Islet precursor cell (in vitro differentiated cells): ENCODE data around the gene ZNF853.

Source experiments
- DNase-seq: peaks from one replicate; pipeline ENCODE4 v3.0.0-alpha.2; 2018

The ZNF853 gene

DNA sequence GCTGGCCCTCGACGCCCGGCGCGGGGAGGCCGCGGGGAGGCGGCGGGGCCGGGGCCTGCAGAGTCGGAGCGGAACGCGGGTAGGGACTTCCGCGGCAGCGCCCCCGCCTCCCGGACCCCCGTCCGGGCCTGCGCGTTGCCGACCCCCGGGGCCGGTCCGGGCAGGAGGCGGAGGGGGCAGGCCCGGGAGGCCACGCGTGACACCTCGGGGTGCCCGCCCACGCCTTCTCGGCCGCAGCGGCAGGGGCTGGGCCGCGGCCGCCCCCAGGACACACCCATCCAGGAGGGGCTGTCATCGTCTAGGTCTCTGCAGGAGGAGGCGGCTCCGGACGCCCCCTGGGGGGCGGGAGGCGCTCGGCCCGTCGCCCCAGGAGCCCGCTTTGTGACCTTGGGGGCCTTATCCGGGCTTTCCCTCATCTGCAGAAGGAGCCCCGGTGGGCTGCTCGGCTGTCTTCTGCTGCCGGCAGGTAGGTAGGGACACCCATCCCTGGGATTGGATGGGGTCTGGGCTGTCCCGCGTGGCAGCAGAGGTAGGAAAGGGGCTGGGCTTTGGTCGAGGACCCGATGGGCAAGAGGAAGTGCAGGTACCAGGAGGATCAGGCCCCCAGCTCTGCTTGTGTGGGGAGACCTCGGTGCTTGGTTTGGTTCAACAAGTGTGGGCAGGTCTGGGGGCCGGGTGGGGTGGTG is 22.3 kb downstream of the ZNF853 start:
- DNase-seq, result peak; percentile 68

GRCh38 chr7:6639032-6639431 is 23.6 kb downstream of the ZNF853 start:
- DNase-seq, result no peak

- no peak for DNase-seq
Observed at GRCh38 chr7:6639627-6640026, 24.2 kb downstream of the ZNF853 start.

- peak; percentile 77 for DNase-seq
Observed at GRCh38 chr7:6640246-6640721, 24.9 kb downstream of the ZNF853 start.

GRCh38 chr7:6641305-6642035 is 26.1 kb downstream of the ZNF853 start:
- DNase-seq, result no peak

DNA sequence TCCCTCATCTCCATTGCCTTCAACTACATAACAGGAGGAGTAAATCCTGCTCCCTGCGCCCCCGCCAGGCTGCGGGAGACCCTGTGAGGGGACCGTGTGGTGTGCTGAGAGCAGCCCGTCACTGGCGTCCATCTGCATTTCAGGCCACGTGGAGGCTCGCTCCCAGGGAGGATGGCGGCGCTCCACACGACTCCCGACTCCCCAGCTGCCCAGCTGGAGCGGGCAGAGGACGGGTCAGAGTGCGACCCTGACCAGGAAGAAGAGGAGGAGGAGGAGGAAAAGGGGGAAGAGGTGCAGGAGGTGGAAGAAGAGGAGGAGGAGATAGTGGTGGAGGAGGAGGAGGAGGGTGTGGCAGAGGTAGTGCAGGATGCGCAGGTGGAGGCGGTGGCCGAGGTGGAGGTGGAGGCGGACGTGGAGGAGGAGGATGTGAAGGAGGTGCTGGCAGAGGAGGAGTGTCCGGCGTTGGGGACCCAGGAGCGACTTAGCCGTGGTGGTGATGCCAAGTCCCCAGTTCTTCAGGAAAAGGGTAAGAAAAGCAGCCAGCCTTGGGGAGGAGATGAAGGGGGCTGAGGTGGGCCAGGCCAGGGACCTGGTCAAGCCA is 26.9 kb downstream of the ZNF853 start:
- no peak for DNase-seq

- DNase-seq, result no peak
Observed at GRCh38 chr7:6642861-6643640, 27.6 kb downstream of the ZNF853 start.

- DNase-seq, result no peak
Observed at GRCh38 chr7:6643915-6644625, 28.7 kb downstream of the ZNF853 start.

DNA sequence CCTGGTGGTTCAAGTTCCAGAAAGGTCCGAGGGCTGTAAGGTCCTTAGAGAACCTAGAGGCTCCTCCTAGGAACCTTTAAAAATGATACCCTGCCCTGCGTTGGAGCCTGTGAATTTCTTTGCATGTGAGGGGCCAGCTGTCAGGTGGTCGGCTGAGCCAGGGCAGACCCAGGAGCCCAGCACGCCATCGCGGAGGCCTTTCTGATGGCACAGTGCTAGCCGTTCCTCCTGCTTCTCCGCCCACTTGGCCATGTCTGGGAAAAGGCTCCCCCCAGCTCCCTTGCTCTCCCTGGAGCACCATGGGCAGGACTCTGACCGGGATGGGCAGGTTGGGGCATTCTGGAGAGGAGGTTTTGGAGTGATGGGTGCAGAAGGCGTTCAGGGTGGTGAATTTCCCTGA is 29.3 kb downstream of the ZNF853 start:
- DNase-seq, result no peak

DNA sequence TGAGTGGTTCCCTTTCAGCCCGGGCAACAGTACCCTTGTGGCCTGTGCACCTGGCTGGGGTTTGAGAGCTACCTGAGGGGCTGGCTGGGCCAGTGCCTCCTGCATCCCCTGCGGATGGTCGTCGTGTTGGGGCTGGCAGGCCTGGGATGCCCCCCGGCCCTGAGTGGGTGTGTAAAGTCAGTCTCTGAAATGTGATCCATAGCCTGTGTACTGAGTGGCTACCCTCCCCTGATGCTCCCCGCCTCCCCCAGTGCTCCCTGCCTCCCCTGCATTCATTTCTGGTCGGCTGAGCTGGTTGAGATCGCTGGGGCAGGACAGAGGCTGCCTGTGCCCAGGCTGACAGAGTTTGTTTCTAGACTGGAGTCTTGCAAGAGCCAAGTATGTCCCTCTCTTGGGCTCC is 31.1 kb downstream of the ZNF853 start:
- no peak for DNase-seq

- no peak for DNase-seq
Observed at GRCh38 chr7:6647080-6647479, 31.7 kb downstream of the ZNF853 start.

DNA sequence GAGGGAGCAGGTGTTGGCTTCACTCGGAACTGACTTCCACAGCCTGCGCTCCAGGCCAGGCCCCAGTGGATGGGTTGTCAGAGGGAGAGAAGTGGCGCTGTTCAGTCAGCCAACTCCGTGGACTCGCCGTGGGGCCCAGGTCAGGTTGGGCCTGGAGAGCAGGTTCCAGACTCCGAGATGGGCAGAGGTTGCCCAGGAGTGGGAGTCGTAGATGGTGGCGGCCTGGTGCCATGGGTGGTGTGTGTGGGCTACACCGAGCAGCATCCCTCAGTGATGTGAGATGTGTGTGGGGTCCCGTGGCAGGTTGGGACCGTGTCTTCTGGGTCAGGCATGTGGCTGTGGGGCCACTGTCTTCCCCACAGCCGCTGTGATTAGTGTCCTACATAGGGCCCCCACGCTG is 32.1 kb downstream of the ZNF853 start:
- DNase-seq, result no peak

- DNase-seq, result no peak
Observed at GRCh38 chr7:6648066-6648814, 32.8 kb downstream of the ZNF853 start.

GRCh38 chr7:6648815-6649104 is 33.4 kb downstream of the ZNF853 start:
- DNase-seq, result no peak

DNA sequence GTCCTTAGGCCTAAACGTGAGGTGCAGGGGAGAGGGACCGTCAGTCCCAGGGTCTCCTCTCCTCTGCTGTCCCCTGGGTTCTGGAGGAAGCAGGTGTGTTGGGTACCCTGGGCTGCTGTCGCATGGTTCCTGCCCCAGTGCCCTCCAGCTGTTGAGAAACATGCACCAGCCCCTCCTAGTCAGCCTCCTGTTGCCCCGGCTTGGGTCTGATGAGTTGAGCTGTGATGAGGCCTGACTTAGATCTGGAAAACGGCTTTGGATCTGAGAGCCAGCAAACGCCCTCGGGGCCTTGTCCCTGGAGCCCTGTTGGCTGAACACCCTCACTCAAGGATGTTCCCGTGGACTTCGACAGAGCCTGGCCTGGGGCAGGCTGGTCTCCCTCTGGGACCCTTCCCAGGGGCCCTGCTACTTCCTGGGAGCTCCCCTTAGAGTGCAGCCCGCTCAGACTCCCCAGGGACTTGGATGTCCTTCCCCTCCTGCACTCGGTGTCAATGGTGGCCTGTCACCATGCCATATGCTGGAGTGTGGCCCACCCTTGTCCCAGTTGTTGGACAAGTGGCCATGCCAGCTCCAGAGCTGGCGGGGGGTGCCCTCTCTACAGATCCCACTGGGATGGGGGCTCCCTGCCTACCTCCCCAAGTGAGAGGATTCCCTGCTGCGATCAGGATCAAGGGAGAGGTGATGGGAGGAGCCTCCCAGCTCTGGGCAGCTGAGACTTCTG is 34.0 kb downstream of the ZNF853 start:
- peak; percentile 32 for DNase-seq

DNA sequence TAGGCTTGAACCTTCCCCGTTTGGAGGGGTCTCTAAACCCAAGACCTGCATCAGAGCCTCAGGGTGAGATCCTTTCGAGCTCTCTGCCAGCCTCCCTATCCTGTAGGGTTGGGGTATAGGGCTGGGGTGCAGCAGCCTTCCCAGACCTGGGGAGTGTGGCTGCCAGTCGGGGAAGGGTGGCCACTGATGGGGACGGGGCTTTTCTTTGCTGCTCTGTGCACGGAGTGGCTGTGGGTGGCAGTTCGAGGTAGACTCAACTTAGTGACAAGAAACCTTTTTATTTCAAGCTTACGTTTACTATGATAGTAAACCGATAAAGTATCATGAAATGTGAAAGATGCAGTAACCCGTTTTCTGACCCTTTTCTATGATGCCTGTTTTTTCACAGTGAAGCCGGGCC is 34.7 kb downstream of the ZNF853 start:
- DNase-seq, result peak; percentile 27

DNA sequence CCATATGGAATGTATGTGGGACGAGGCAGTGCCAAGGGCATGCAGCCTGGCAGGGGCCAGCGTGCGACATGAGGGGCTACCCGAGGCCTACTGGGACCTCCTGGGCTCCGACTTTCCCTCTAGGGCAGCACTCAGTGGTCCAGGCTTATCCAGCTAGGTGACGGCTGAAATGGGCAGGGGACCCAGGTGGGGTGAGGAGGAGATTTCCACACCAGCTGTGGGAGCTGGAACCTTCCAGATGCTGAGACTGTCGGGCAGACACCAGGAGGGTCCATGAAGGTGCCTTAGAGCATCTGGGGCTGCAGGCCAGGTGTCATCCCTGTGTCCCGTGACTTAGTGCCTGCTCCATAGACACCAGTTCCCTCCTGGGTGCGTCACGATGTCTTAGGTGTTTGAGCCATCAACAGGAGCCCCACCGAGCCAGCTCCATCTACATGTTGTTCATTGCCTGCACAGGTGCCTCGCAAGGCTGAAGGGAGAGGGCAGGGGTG is 35.2 kb downstream of the ZNF853 start:
- no peak for DNase-seq

GRCh38 chr7:6651851-6652445 is 36.5 kb downstream of the ZNF853 start:
- peak; percentile 46 for DNase-seq

DNA sequence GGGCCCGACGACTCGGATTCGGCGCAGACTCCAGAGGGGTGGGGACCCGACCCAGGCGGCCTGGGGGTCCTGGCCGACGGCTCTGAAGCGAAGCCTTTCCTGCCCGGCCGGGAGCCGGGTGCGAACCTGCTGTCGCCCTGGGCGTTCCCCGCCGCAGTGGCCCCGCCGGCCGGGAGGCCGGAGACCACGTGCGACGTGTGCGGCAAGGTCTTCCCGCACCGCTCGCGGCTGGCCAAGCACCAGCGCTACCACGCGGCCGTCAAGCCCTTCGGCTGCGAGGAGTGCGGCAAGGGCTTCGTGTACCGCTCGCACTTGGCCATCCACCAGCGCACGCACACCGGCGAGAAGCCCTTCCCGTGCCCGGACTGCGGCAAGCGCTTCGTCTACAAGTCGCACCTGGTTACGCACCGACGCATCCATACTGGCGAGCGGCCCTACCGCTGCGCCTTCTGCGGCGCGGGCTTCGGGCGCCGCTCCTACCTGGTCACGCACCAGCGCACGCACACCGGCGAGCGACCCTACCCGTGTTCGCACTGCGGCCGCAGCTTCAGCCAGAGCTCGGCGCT is 37.1 kb downstream of the ZNF853 start:
- DNase-seq, result no peak
